ENCODE measurements around the gene AAK1.

Gene AAK1

DNA sequence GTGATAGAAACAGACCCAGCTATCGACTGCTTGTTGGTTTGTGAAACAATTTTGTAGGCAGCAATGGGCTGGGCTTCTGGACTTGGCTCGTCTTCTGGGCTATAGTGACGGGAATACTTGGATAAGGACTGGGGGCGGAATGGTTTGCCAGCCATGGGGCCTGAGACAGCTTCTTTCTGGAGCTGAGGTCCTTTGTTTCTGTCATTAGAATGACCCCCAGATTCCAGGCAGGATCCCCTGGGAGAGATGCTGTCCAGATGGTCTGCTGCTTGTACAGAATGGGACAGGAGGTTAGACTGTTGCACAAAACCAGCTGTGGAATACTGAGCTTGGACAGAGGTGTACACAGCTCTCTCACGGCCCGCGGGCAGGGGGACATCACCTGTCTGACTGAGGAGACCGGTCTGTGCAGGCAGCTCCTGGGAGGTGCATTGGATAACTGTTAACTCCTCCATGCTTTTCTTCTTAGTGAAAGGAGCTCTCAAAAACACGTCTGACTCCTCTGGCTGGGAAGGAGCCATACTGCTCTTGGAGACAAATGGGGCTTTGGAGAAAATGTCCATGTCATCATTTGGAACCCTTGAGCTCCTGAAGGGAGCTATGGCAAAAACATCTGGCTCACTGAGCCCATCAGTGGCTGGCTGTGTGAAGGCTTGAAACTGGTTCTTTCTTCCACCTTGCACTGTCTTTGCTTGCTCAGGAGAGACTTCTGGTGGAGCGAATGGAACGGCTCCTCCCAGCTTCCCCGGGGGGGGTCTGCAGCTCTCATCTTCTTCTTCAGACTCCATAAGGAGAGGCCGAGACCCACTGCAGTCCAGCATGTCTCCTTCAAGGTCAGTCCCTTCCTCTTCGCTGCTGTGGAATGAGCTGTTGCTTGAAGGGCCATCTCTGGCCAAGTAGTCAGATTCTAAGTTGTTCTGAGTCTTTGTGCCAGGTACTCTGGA is 177.8 kb downstream of the AAK1 start:
- in situ Hi-C loops (cut with MboI; ENCODE audit: low pct_unique_long_range_greater_than_20kb, low sequenced_read_pairs, unreplicated experiment): no loop called here
- TF ChIP-seq, protein P1, sequence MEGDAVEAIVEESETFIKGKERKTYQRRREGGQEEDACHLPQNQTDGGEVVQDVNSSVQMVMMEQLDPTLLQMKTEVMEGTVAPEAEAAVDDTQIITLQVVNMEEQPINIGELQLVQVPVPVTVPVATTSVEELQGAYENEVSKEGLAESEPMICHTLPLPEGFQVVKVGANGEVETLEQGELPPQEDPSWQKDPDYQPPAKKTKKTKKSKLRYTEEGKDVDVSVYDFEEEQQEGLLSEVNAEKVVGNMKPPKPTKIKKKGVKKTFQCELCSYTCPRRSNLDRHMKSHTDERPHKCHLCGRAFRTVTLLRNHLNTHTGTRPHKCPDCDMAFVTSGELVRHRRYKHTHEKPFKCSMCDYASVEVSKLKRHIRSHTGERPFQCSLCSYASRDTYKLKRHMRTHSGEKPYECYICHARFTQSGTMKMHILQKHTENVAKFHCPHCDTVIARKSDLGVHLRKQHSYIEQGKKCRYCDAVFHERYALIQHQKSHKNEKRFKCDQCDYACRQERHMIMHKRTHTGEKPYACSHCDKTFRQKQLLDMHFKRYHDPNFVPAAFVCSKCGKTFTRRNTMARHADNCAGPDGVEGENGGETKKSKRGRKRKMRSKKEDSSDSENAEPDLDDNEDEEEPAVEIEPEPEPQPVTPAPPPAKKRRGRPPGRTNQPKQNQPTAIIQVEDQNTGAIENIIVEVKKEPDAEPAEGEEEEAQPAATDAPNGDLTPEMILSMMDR (IDR thresholded peaks at IDR 0.05; ENCODE audit: extremely low read depth, insufficient read depth, missing control alignments): no peak
- no peak for DNase-seq (ENCODE audit: low spot score)

DNA sequence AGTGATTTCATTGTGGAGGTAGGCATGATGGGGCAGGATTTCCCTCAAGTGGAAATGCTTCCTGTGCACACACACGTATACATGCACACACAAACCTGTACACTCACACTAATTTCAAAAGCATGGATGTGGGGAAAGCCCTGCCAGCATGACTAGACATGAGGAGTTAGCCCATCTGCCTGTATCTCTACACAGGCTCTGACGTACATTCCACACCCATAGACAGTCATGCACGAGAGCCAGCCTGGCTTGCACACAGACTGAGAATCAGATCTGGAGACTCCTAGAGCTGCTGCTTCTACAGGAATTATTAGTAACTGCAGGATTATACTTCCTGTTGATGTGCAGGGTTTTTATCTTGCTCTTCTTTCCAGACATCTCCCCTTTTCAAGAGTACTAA is 179.0 kb downstream of the AAK1 start:
- in situ Hi-C loops (cut with MboI; ENCODE audit: low pct_unique_long_range_greater_than_20kb, low sequenced_read_pairs, unreplicated experiment): no loop called here
- TF ChIP-seq, protein P1 (IDR thresholded peaks at IDR 0.05; ENCODE audit: extremely low read depth, insufficient read depth, missing control alignments): no peak
- no peak for DNase-seq (ENCODE audit: low spot score)

DNA sequence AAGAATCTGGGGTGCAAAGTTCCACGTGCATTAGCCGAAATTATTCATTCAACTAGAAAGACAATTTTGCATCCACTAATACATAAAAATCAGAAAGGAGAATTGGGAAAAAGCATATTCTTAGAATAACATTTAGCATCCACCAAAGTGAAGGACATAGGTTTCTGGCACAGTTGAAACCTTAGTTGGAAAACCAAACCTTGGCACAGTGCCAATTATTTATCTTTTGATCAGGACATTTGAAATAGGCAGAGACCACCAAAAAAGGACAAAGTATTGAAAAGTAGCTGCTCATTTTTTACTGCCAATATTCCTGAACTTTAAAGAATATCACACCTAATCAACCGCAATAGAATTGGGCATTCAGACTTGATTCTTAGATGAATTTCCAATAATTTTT is 180.8 kb downstream of the AAK1 start:
- TF ChIP-seq, protein P1 (IDR thresholded peaks at IDR 0.05; ENCODE audit: extremely low read depth, insufficient read depth, missing control alignments): no peak

DNA sequence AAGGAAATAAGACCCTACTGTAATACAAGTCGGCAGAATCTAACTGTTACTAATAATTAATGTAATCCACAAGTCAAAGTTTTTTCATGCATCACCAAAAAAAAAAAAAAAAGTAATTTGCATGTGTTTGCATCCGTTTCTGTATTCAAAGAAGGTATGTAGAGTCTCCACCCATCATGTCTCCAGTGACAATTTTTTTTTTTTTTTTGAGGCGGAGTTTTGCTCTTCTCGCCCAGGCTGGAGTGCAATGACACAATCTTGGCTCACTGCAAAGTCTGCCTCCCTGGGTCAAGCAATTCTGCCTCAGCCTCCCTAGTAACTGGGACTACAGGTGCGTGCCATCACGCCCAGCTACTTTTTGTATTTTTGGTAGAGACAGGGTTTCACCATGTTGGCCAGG is 182.1 kb downstream of the AAK1 start:
- TF ChIP-seq, protein P1 (IDR thresholded peaks at IDR 0.05; ENCODE audit: extremely low read depth, insufficient read depth, missing control alignments): no peak
- in situ Hi-C loops (cut with MboI; ENCODE audit: low pct_unique_long_range_greater_than_20kb, low sequenced_read_pairs, unreplicated experiment): no loop called here
- DNase-seq (ENCODE audit: low spot score): no peak

More for the DNA sequence above, 180.8 kb downstream of the AAK1 start:
- in situ Hi-C loops (cut with MboI; ENCODE audit: low pct_unique_long_range_greater_than_20kb, low sequenced_read_pairs, unreplicated experiment): no loop called here
- DNase-seq (ENCODE audit: low spot score): no peak

DNA sequence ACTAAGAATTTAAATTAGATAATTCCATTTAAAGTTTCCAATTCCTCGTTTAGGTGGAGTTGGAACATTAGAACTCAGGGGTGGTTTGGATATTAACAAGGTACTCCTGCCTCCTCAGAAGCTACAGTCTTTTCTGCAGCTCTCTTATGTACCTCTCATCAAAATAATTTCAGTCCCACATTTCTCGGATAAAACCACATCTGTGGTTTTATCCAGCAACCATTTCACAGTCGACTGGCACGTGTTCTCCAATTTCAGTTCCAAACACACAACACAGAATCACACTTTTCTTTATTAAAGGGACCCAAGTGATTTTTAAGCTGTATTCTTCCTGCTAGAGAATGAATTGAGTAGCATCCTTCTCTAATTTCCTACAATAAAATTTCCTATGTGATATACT is 183.6 kb downstream of the AAK1 start:
- in situ Hi-C loops (cut with MboI; ENCODE audit: low pct_unique_long_range_greater_than_20kb, low sequenced_read_pairs, unreplicated experiment): no loop called here
- no peak for DNase-seq (ENCODE audit: low spot score)
- TF ChIP-seq, protein P1 (IDR thresholded peaks at IDR 0.05; ENCODE audit: extremely low read depth, insufficient read depth, missing control alignments): no peak

DNA sequence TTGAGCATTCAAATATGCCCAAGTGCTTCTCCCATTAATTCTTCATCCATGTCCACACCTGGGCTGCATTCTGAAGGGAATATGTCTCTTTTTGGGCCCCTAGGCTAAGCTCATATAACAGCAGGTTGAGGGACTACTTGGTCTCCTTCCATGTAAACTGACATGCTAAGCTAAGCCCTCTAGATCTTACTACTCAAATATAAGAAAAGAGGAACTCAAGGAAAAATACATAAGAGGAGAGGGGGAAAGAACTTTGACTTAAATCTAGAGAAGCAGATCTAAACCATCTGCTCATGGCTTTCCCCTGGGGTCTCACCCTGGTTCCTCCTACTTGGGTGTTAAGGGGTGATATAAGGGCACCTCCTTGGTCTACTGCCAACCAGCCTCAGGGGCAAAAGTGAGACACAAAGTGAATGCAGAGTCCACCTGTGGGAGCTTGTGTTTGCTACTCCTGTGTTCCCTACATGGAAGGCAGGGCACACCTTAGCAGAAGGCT is 186.5 kb downstream of the AAK1 start:
- no peak for DNase-seq (ENCODE audit: low spot score)
- in situ Hi-C loops (cut with MboI; ENCODE audit: low pct_unique_long_range_greater_than_20kb, low sequenced_read_pairs, unreplicated experiment): no loop called here
- TF ChIP-seq, protein P1 (IDR thresholded peaks at IDR 0.05; ENCODE audit: extremely low read depth, insufficient read depth, missing control alignments): no peak
